Measurements from ENCODE around the gene TBX15. TPM values are rescaled to one million over a fixed set of nuclear protein-coding genes. Genes with fewer than 3 reads are reported as not detected.

Gene TBX15
- total and polyA plus RNA-seq, 9 donors = 0.08 to 0.60 (median 0.20) TPM; not detected in 1

DNA sequence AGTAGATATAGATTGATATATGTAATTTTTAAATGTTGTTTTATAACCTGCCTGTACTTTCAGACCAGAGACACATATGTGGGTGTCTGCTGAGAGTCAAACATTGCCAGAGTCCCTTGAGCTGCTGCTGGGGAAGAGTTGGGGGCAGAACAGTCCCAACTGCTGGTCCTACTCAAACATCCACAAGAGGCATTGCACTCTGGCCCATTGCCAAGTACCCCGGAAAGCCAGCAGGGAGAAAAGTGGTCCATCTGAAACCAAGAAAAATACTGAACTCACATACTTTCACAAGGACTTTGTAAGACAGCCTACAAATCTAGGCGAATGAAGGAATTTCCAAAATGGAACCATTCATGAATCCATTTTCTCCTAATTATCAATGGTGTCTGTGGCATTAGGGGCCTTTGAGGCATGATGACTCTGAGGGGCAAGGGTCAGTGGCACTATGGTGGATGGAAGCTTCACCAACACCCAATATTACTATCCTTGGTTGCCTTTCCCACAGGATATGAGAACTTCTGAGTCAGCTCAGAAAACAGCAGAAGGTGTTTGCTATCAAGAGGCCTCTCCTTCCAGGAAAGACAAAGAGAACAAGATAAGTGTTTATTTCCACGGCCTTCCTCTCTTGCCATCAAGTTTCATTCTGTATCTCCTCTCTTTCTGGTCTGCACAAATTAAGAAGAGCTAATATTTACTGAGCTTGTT, 7.3 kb upstream of the TBX15 start:
- no peak overlapping the region for H3K4me3 ChIP-seq
- no peak overlapping the region for H3K27ac ChIP-seq
- no peaks in the 10 kb centered on the region for H3K36me3 ChIP-seq
- no peaks in the 10 kb centered on the region for H3K9me3 ChIP-seq
- intact Hi-C loops (cut with DNase I) = no loop called here
- no peaks in the 10 kb centered on the region for H3K27me3 ChIP-seq
- TF ChIP-seq EP300 (IDR thresholded peaks at IDR 0.05) (no peak), POLR2A (IDR thresholded peaks at IDR 0.05) (no peak)
- TF ChIP-seq, protein P1, sequence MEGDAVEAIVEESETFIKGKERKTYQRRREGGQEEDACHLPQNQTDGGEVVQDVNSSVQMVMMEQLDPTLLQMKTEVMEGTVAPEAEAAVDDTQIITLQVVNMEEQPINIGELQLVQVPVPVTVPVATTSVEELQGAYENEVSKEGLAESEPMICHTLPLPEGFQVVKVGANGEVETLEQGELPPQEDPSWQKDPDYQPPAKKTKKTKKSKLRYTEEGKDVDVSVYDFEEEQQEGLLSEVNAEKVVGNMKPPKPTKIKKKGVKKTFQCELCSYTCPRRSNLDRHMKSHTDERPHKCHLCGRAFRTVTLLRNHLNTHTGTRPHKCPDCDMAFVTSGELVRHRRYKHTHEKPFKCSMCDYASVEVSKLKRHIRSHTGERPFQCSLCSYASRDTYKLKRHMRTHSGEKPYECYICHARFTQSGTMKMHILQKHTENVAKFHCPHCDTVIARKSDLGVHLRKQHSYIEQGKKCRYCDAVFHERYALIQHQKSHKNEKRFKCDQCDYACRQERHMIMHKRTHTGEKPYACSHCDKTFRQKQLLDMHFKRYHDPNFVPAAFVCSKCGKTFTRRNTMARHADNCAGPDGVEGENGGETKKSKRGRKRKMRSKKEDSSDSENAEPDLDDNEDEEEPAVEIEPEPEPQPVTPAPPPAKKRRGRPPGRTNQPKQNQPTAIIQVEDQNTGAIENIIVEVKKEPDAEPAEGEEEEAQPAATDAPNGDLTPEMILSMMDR (IDR thresholded peaks at IDR 0.05) = no peak
- H3K4me1 ChIP-seq (ENCODE audit: insufficient read depth) = peaks cover 2% of the 10 kb centered on the region
- no peak for DNase-seq
- 58 to 79% (median 60%) methylated on average over 3 of the region's 3 CpGs for WGBS, 3 donors

- Histone ChIP-seq H3K27ac (no peak overlapping the region), H3K4me1 (ENCODE audit: insufficient read depth) (no peaks in the 10 kb centered on the region), H3K36me3 (no peaks in the 10 kb centered on the region), H3K4me3 (no peak overlapping the region), H3K27me3 (no peaks in the 10 kb centered on the region), H3K9me3 (no peaks in the 10 kb centered on the region)
- DNase-seq = no peak
- no peak for TF ChIP-seq EP300 (IDR thresholded peaks at IDR 0.05)
- TF ChIP-seq, protein P1 (IDR thresholded peaks at IDR 0.05) = no peak
- TF ChIP-seq POLR2A (IDR thresholded peaks at IDR 0.05) = no peak
- whole genome bisulfite sequencing, 3 donors = 14 to 24% (median 19%) methylated on average over 9 of the region's 9 CpGs
- intact Hi-C loops (cut with DNase I) = no loop called here
Observed at GRCh38 chr1:118993700-118994026, 5.5 kb upstream of the TBX15 start.

- Histone ChIP-seq H3K9me3 (no peaks in the 10 kb centered on the region), H3K27ac (no peak overlapping the region), H3K36me3 (no peaks in the 10 kb centered on the region), H3K4me1 (ENCODE audit: insufficient read depth) (no peaks in the 10 kb centered on the region), H3K27me3 (no peaks in the 10 kb centered on the region), H3K4me3 (no peak overlapping the region)
- 8 to 12% (median 11%) methylated on average over 53 of the region's 53 CpGs for WGBS, 3 donors
- DNase-seq = no peak
- TF ChIP-seq POLR2A (IDR thresholded peaks at IDR 0.05) (no peak), EP300 (IDR thresholded peaks at IDR 0.05) (no peak)
- TF ChIP-seq, protein P1 (IDR thresholded peaks at IDR 0.05) = no peak
- intact Hi-C loops (cut with DNase I) = no loop called here
Observed at GRCh38 chr1:118992868-118993699, 4.9 kb upstream of the TBX15 start.

GRCh38 chr1:118992237-118992825, 4.2 kb upstream of the TBX15 start:
- intact Hi-C loops (cut with DNase I) = no loop called here
- H3K27ac ChIP-seq = no peak overlapping the region
- DNase-seq = no peak
- no peak overlapping the region for H3K4me3 ChIP-seq
- peaks cover 3% of the 10 kb centered on the region for H3K4me1 ChIP-seq (ENCODE audit: insufficient read depth)
- no peaks in the 10 kb centered on the region for H3K27me3 ChIP-seq
- 14 to 20% (median 16%) methylated on average over 22 of the region's 22 CpGs for WGBS, 3 donors
- TF ChIP-seq EP300 (IDR thresholded peaks at IDR 0.05) (no peak), POLR2A (IDR thresholded peaks at IDR 0.05) (no peak)
- TF ChIP-seq, protein P1 (IDR thresholded peaks at IDR 0.05) = no peak
- no peaks in the 10 kb centered on the region for H3K36me3 ChIP-seq
- H3K9me3 ChIP-seq = no peaks in the 10 kb centered on the region
